SKM-1 treated with dmso at 0.1 percent for 144 hours (cell line): ENCODE data around the gene ERP27.
A peak's percentile ranks its signal among the peaks of the same experiment; 100 is the strongest.

Experiments
- DNase-seq: peaks from one replicate; lab custom pipeline; 2025; ENCODE audit not compliant: unreplicated experiment; lab: John Stamatoyannopoulos, UW

ERP27 gene

GRCh38 chr12:14959916-14960496 is 21.7 kb upstream of the ERP27 start:
- no peak for DNase-seq

- no peak for DNase-seq
These were observed 21.1 kb upstream of the ERP27 start for GRCh38 chr12:14959463-14959862.

- no peak for DNase-seq
These were observed 20.7 kb upstream of the ERP27 start for GRCh38 chr12:14959126-14959440.

DNA sequence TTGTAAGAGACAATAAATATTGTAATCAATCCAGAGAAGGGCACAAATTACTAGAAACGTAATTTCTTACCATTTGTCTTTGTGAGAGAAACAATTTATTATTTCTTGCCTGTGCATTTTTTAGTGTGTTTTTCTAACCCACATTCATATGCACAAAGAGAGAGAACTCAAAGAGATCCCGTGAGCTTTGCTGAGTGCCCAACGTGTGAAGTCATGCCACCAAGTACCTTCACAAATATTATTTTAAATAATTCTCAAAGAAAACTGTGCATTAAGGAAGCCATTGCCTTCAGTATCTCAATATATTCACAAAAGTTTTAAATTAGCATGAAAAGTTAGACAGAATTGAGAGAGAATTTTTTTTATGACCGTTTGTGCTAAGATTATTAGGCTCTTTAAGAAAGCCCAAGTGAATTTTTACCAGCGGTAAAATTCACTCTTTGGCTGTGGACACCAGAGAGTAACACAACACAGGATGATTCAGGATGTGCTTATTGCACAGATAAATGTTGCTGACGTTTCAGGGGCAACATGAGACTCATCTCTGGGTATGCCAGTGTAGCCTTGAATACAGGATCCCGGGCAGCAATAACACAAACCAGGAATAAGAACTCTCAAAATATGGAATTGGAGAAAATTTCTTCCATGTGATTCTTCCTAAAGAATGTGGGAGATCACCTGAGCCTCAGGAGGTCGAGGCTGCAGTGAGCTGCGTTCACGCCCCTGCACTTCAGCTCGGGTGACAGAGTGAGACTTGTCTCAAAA is 20.2 kb upstream of the ERP27 start:
- DNase-seq, result no peak

- no peak for DNase-seq
These were observed 19.3 kb upstream of the ERP27 start for GRCh38 chr12:14957551-14958168.

GRCh38 chr12:14956905-14957304 is 18.6 kb upstream of the ERP27 start:
- no peak for DNase-seq

- peak; percentile 80 for DNase-seq
These were observed 17.9 kb upstream of the ERP27 start for GRCh38 chr12:14956024-14956891.

DNA sequence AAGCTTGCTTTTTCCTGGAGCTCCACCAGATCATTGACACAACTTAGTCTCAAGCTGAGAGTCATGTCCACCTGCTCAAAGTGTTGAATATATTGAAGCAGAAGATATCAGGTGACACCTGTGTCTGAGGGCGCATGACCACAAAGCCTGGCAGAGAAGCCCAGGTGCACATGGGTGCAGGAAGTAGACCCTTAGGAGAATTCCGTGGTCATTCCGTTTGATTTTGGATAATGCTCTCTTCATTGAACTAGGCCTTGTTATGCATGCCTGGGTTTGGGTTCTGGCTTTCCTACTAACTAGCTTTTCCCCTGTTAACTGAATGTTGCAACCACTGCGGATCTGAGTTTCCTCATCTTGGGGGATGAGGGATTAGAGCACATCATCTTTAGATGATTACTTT is 15.9 kb upstream of the ERP27 start:
- no peak for DNase-seq

DNA sequence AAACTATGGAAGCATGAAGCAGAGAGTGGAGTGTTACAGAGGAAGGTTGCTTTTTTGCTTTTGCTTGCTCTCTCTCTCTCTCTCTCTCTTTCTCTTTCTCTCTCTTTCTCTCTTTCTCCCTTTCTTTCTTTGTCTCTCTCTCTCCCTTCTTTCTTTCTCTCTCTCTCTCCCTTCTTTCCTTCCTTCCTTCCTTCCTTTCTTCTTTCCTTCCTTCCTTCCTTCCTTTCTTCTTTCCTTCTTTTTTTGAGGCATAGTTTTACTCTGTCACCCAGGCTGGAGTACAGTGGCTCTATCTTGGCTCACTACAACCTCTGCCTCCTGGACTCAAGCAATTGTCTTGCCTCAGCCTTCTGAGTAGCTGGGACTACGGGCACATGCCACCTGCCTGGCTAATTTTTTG is 15.4 kb upstream of the ERP27 start:
- DNase-seq, result no peak

DNA sequence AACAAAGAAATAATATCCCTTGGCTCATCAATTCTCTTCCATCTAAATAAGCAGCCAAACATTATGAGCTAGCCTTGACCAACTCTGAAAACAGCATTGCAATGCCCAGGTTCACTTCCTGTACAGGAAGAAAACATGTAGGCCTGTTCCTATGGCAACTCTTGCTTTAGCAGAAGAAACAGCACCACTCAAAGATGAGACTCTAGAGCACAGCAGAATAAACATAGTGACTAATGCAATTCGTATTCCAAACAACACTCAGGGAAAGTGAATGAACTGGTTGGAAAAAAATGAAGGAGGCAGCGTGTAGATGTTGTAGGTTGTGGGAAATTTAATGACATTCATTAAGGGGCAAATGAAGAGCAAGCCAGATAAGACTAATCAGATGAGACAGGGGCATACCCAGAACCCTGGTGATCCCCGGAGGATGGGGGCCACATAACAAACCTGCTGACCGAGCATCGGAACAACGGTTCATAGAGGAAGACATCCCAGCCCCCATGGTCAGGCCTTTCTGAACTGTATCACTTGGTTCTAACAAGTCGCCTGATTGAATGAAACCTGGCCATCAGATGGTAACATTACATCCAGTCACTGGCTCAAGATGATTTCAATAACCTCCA is 14.1 kb upstream of the ERP27 start:
- peak; percentile 27 for DNase-seq

- no peak for DNase-seq
These were observed 13.5 kb upstream of the ERP27 start for GRCh38 chr12:14951851-14952250.

DNA sequence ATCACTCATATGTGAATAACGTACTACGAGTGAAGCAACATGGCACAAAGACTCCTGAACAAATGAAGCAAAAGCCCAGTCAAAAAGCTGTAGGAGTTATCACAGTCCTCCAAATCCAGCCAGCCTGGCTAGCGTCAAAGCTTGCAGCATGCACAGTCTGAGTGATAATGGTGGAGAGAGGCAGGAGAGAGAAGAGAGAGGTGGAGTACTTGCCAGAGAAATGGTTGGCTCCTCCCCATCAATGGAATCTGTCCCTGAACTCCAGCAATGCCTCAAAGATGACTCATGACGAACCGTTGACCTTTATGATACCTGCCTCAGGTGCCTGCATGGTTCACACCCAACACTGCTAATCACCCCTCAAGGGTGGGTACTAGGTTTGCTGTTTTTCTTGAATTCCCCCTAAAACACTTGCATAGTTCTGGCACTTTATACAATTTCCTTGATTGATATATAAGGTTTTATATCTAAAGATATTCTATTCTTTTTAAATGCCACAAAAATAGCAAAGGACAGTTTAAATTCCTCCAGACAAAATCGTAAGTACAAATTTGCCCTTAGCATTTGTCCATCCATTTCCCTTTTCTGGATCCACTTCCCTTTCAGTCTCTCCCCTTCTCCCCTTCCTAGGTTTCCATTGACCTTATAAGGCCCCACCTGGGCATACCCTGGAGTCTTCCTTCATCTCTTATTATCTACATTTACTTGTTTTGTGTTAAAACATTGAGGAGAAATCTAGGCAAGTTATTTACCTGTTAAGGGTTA is 12.8 kb upstream of the ERP27 start:
- DNase-seq, result no peak

GRCh38 chr12:14950421-14950820 is 12.1 kb upstream of the ERP27 start:
- DNase-seq, result no peak

GRCh38 chr12:14949631-14950030 is 11.3 kb upstream of the ERP27 start:
- no peak for DNase-seq

GRCh38 chr12:14948672-14949071 is 10.3 kb upstream of the ERP27 start:
- DNase-seq, result peak; percentile 73

DNA sequence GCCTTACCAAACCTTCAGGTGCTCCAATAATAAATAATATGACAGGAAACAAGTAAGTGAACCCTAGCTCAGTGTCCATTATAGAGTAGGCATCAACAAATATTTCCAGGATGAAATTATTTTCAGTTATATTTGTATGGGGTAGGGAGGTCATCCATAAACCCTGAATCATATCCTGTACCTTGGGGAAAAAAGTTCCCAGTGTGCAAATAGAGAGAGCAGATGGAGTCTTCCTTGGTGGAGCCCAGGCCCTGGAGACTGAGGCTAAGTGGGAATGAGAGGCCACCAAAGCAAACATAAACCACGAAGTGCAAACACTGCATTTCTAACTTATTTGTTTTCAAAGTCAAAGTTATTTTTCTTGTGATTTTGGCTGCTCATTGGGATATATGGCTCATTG is 8.5 kb upstream of the ERP27 start:
- DNase-seq, result no peak

DNA sequence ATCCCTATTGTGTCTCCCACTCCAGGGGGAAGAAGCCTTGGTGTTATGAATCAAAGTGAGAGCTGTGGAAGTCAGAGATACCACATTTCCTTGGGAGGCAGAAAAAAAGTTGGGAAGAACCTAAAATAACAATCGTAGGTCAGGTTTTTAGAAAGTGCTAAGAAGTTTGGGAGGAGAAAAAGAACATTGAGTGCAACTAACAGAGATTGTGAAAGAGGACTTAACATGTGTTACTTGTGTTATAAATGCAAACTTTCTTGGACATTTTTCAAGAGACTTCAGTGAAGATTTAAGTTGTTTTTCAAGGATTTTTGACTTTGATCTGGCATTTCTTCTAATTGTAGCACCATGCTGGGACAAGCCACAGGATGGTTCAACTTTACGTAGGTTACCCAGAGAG is 7.8 kb upstream of the ERP27 start:
- no peak for DNase-seq

- no peak for DNase-seq
These were observed 4.0 kb upstream of the ERP27 start for GRCh38 chr12:14942196-14942931.

DNA sequence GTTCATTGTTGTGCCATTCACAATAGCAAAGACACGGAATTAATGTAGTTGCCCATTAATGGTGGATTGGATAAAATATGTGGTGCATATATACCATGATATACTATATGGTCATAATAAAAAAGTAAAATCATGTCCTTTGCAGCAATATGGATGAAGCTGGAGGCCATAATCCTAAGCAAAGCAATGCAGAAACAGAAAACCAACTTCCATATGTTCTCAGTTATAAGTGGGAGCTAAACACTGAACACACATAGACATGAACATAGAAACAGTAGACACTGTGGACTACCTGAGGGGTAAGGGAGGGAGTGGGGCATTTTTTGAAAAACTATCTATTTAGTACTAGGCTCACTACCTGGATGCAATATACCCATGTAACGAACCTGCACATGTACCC is 3.0 kb upstream of the ERP27 start:
- no peak for DNase-seq

- no peak for DNase-seq
These were observed 648 bp downstream of the ERP27 start for GRCh38 chr12:14937689-14938088.
